GM13977 (cell line): ENCODE results near the gene TMEM50A.
A peak's percentile ranks its signal among the peaks of the same experiment; 100 is the strongest.
"Not testable (repeated sequence)": the region's sequence is repeated elsewhere in the genome, so short reads cannot be mapped to it uniquely, and the experiment has no call there.

Source experiments
- DNase-seq: peaks from one replicate; pipeline ENCODE4 v3.0.0; 2012; ENCODE audit warnings: low spot score
- CTCF ChIP-seq: IDR thresholded peaks from 2 replicates; pipeline ENCODE4 v1.5.1; 2012; ENCODE audit warnings: mild to moderate bottlenecking, control low read depth; ENCODE audit not compliant: insufficient read depth; ENCODE audit errors: extremely low read depth, missing control alignments
- in situ Hi-C: fragments of 300-500 bp; cut with MboI; formaldehyde crosslinking; loops from one replicate; pipeline ENCODE4 v1.12.0; 2022; ENCODE audit warnings: low sequenced_read_pairs, low pct_unique_long_range_greater_than_20kb, mixed read lengths, inconsistent platforms; ENCODE audit not compliant: unreplicated experiment

TMEM50A gene

GRCh38 chr1:25338188-25338981 lies at the start of gene TMEM50A:
TSS of gene TMEM50A (plus strand) at chr1:25338334. CDS start at chr1:25340487, 2,153 bp downstream.
- in situ Hi-C loops = no loop called here
- no peak for TF ChIP-seq CTCF

GRCh38 chr1:25288573-25289101 lies 49.5 kb upstream of the TMEM50A start:
- in situ Hi-C loops = not testable (repeated sequence)

More at GRCh38 chr1:25338188-25338981, at the start of gene TMEM50A:
- DNase-seq = peak; percentile 92

GRCh38 chr1:25290043-25290442 lies 48.1 kb upstream of the TMEM50A start:
- DNase-seq, in situ Hi-C loops: not testable (repeated sequence)

More at GRCh38 chr1:25288573-25289101, 49.5 kb upstream of the TMEM50A start:
- DNase-seq = not testable (repeated sequence)

DNA sequence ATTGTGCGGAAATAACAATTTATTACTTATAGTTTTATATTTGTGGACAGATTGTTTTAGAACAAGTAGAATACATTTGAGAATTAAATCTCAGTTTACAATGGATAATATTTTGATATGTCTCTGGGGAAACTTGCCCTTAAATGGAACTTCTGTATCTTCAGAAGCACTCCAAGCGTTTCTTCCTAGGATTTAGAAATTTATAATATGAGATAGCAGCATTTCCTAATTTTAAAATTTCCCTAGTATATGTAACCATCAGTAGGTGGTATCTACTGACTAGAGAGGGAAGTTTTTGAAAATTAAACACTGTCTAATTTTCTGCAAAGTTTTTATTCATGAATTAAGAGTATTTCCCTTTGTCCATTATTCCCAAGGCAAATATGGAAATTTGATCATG lies 44.7 kb upstream of the TMEM50A start:
- DNase-seq, in situ Hi-C loops: not testable (repeated sequence)

GRCh38 chr1:25294889-25295826 lies 43.0 kb upstream of the TMEM50A start:
- in situ Hi-C loops, DNase-seq: not testable (repeated sequence)

DNA sequence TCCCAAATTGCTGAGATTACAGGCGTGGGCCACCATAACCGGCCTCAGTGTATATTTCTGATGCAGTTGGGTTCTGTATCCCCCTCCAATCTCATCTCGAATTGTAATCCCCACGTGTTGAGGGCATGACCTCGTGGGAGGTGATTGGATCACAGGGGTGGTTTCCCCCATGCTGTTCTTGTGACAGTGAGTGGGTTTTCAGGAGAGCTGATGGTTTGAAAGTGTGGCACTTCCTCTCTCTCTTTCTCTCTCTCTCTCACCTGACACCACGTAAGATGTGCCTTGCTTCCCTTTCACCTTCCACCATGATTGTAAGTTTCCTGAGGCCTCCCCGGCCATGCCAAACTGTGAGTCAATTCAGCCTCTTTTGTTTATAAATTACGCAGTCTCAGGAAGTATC lies 41.6 kb upstream of the TMEM50A start:
- DNase-seq, in situ Hi-C loops: not testable (repeated sequence)

GRCh38 chr1:25300729-25301128 lies 37.4 kb upstream of the TMEM50A start:
- in situ Hi-C loops, DNase-seq: not testable (repeated sequence)

GRCh38 chr1:25302330-25302729 lies 35.8 kb upstream of the TMEM50A start:
- DNase-seq, in situ Hi-C loops: not testable (repeated sequence)

DNA sequence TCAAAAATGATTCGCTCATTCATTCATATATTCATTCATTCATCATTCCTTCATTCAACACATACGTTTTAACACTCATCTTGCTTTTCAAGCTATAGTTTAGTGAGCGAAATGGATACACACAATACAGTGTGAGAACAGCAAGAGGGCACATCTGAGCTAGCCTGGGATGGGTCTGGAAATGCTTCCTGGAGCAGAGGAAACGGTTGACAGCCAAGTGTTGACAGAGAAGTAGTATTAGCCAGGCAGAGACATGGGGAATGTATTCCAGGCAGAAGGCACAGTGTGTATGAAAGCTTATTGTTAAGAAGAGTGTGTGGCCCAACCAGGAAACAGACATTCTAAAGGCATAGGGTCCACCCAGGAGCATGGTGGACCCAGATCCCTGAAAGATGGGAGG lies 33.2 kb upstream of the TMEM50A start:
- DNase-seq, in situ Hi-C loops: not testable (repeated sequence)

DNA sequence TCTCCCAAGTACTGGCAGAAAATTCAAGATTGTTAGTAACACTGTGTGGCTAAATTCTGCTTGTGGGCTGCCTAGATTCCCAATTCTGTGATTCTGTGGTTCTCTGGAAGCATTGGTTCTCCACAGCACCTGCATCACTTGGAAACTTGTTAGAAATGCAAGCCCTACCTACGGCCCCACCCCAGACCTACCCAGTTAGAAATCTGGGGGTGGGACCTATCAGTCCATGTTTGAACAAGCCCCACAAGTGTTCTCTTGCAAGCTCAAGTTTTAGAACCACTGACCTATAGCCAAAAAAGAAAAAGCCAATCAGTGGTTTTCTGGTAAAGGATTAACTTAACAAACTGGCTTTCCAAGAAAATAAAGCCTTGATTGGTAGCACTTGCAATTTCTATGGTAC lies 30.0 kb upstream of the TMEM50A start:
- in situ Hi-C loops, DNase-seq: not testable (repeated sequence)

- in situ Hi-C loops = not testable (repeated sequence)
Measured at GRCh38 chr1:25309085-25309484, 29.0 kb upstream of the TMEM50A start.

DNA sequence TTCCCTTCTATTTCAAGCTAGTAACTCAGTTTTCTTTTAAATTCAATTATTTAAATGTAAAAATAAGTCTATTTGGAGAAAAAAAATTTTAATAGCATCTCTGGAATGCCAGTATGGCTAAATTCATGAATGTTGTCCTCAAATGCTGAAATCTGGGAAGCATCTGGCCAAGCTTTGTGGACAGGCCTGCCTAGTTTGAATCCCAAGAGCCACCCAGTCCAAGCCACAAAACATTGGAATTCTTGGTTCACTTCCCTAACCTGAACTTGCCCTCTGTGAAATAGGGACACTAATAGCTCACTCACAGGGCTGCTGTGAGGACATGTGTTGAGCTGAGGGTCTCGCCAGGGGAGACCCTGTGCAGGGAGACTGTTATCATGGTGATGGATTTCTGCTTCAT lies 28.6 kb upstream of the TMEM50A start:
- DNase-seq, in situ Hi-C loops: not testable (repeated sequence)

More at GRCh38 chr1:25309085-25309484, 29.0 kb upstream of the TMEM50A start:
- peak; percentile 30 for DNase-seq

DNA sequence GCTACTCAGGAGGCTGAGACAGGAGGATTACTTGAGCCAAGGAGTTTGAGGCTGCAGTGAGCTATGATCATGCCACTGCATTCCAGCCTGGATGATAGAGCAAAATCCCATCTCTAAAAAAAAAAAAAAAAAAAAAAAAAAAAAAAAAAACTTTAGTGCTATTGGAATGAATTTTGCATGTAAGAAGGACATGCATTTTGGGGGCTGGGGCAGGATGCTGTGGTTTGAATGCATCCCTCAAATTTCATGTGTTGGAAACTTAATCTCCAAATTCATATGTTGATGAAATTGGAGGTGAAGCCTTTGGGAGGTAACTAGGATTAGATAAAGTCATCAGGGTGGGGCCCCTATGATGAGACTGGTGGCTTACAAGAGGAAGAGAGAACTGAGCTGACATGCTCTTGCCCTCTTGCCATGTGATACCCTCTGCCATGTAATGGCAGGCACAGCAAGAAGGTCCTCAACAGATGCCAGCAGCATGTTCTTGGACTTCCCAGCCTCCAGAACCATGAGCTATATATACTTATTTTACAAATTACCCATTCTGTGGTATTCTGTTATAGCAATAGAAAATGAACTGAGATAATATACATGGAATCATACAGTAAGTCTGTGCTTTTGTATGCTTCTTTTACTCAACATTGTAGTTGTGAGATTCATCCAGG lies 25.2 kb upstream of the TMEM50A start:
- DNase-seq, in situ Hi-C loops: not testable (repeated sequence)

GRCh38 chr1:25320314-25320938 lies 17.7 kb upstream of the TMEM50A start:
- in situ Hi-C loops, DNase-seq: not testable (repeated sequence)

- DNase-seq, in situ Hi-C loops: not testable (repeated sequence)
Measured at GRCh38 chr1:25322127-25322526, 16.0 kb upstream of the TMEM50A start.
